Measurements from ENCODE around the gene PSKH1.

PSKH1 gene

DNA sequence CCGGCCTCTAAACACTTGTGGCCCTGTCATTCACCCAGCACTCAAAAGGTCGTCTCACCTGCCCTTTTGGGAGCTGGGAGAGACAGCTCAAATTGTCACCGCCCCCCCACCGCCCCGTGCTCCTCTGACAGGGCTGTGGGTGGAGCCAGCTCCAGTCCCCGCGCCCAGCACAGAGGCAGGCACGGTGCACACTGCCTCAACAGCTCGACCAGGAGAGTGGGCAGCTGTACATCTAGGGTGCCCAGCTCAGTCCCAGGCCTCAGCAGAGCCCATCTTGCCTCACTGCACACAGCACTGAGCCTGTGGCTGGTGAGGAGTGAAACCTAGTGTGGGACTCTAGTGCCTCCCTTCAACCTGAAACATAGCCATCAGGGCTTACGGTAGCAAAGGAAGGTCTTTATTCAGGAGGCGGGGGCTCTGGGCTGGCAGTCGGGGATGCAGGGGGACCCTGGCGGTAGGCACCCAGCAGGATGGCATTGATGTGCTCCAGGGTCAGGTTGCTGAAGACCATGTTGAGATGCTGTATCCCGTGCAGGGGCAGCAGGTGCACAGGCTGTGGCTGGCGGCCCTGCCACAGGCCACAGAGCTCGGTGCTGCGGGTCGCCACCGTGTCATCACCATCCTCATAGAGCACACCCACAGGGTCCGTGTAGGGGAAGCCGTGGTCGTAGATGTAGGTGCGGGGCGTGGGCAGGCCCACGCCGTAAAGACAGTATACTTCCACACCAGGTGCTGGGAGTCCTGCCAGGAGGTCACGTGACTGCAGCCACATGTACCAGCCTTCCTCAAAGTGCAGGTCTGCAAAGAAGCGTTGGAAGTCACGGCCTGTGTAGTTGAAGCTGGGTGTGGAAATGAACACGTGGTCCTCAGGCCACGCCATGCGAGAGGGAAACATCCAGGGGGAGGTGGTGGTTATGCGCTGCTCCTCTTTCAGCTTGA, 46.7 kb downstream of the PSKH1 start:
- DNase-seq (ENCODE audit: low read depth, low spot score) = no peak

DNA sequence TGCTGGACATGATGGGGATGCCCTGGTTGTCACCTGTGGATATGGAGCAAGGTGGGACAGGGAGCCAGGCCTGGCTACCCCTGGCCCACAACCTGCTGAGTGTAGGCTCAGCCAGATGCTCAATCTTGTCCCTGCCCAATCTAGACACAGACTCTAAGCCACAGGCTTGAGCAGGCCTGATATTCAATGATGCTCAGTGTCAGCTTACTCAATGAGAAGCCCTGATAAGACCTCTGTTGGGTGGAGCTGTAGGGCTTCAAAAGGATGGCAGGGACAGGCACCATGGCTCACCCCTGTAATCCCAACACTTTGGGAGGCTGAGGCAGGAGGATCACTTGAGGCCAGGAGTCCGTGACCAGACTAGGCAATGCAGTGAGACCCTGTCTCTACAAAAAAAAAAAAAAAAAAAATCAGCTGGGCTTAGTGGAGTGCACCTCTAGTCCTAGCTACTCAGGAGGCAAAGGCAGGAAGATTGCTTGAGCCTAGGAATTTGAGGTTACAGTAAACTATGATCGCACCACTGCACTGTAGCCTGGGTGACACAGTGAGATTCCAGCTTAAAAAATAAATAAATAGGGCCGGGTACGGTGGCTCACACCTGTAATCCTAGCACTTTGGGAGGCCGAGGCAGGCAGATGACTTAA, 47.5 kb downstream of the PSKH1 start:
- DNase-seq (ENCODE audit: low read depth, low spot score) = no peak

DNA sequence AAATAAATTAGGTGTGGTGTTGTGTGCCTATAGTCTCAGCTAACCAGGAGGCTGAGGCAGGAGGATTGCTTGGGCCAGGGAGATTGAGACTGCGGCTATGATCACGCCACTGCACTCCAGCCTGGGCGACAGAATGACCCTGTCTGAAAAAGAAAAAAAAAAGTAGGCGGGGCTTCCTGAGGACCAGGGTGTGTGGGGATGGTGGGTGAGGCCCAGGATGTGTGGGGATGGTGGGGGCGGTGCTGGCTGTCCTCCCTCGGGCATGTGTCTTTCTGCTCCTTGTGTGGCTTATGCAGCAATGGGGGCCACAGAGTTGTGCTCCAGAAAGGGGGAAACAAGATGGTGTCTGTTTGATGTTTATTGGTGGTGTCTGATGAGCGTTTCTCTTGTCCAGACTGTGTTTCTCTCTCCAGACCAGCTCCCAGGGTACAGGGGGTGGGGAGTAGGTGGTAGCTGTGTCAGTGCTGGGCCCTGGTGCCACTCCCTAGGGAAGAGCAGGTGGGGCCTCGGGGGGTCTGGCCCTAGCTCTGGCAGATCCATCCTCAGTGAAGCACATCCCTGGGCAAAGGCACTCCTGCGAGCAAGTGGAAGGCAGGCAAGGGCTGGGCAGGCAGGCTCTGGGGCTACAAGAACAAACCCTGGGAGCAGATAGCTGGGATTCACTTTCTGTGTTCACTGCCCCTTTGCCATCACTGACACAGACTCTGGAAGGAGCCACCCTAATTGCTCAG, 48.6 kb downstream of the PSKH1 start:
- DNase-seq (ENCODE audit: low read depth, low spot score) = no peak

GRCh38 chr16:67942200-67942509, 49.1 kb downstream of the PSKH1 start:
- peak; percentile 50 for DNase-seq (ENCODE audit: low read depth, low spot score)

DNA sequence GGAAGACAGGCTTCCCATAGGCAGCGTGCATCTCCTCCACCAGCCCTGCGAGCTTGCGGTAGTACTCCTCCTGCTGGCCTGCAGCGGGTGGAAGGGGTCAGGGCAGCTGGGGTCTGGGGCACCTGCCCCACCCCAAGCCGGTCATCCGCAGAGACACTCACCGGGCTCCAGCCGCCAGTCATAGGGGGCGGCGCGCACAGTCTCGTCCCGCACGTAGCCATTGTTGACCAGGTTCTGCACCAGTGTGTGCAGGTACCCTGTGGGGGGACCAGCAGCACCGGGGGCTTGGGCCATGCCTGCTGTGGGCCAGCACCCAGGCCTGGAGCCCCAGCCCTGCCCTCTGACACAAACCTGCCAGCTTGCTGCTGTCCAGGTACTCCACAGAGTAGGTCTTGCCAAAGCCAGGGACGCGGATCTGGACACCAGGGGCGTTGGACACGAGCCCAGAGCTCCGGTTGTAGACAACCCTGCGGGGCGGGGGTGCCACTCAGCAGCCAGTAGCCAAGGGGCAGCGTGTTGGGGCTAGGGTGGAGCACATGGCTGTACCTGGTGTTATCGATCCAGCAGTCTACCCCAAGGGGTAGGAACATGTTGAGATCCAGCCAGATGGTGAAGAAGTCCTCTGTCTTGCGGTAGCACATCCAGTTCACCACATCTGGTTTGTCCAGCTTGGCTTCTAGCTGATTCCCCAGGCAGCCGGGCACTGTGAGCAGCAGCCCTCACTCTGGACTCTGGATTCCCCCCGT, 49.6 kb downstream of the PSKH1 start:
- no peak for DNase-seq (ENCODE audit: low read depth, low spot score)

- DNase-seq (ENCODE audit: low read depth, low spot score) = no peak
Observed at GRCh38 chr16:67943256-67943618, 50.2 kb downstream of the PSKH1 start.

GRCh38 chr16:67943619-67944504, 50.8 kb downstream of the PSKH1 start, which contains the start of gene LCAT:
LCAT (minus strand) TSS chr16:67944120; CDS start chr16:67944101, 19 bp downstream.
- peak; percentile 72 for DNase-seq (ENCODE audit: low read depth, low spot score)

GRCh38 chr16:67944690-67945391, 51.8 kb downstream of the PSKH1 start:
- DNase-seq (ENCODE audit: low read depth, low spot score) = no peak

GRCh38 chr16:67945392-67945933, 52.4 kb downstream of the PSKH1 start:
- no peak for DNase-seq (ENCODE audit: low read depth, low spot score)

- no peak for DNase-seq (ENCODE audit: low read depth, low spot score)
Observed at GRCh38 chr16:67946128-67946569, 53.1 kb downstream of the PSKH1 start.

GRCh38 chr16:67946966-67947558, 54.0 kb downstream of the PSKH1 start:
- DNase-seq (ENCODE audit: low read depth, low spot score) = no peak

GRCh38 chr16:67948015-67948414, 55.0 kb downstream of the PSKH1 start:
- DNase-seq (ENCODE audit: low read depth, low spot score) = no peak

- DNase-seq (ENCODE audit: low read depth, low spot score) = no peak
Observed at GRCh38 chr16:67949645-67950044, 56.6 kb downstream of the PSKH1 start.

DNA sequence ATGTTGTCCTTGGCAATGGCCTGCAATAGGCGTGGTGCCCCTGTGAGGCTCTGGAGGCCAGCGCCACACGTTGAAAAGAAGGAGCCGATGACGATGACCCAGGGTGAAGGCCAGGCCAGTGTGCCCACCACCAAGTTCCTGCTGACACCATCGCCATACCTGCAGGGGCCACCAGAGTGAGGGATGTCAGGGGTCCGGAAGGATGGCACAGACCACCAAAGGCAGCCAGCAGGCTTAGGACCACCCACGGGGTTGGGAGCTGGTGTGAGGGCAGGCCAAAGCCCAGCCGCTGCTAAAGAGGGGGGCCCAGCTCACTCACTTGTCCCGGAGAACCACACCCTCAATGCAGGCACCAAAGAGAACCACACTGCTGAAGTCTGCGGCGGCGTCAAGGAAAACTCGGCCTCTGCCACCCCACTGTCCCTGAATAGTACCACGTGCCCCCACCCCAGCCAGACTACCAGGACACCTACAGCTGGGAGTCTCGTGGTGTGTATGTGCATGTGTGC, 57.3 kb downstream of the PSKH1 start:
- DNase-seq (ENCODE audit: low read depth, low spot score) = no peak

DNA sequence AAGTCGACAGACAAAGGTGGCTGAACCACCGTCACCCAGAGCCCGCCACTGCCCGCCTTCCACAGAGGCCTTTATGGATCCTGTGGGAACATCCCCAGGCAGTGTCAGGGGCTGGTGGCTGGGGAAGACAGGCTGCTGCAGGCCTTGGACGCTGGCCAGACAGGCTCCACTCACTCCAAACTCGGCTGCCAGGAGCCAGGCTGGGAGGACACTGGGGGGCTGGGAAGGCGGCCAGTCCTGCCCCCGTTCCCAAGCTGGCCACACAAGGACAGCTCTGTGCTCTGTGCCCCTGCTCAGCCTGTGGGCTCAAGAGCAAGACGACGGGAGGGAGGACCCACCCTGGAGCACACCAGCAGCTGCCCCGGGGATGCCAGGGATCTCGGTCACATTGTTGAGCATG, 58.4 kb downstream of the PSKH1 start:
- peak; percentile 39 for DNase-seq (ENCODE audit: low read depth, low spot score)

DNA sequence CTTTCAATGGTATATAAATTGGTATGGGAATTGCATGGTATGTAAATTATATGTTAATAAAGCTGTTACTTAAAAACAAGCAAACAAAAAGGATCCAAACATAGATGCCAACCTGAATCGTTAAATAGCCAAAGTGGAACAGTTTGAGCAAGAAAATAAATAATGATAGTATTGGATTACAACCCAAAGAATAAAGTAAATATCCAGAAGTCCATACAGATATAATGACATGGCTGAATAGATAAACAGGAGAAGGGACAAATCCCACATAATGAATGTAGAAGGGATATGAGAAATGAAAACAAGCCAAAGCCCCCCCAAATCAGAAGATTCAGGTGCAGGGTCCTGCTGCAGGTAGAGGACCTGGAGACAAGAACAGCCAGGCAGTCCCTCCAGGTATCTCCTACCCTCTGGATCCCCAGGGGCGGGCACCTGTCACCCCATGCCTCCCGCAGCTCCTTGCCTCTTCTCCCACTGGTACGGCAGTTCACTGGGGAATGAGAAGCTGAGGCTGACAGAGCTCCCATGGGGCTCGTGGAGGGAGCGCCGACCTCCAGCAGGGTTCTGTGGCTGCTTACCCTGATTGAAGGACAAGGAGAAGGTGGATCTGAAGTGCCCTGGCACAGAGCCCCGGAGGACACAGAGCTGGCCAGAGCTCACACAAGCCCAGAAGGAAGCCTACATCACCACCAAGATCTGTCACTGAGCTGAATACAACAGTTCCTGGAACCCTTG, 60.8 kb downstream of the PSKH1 start:
- no peak for DNase-seq (ENCODE audit: low read depth, low spot score)

GRCh38 chr16:67954421-67955196, 61.6 kb downstream of the PSKH1 start:
- no peak for DNase-seq (ENCODE audit: low read depth, low spot score)

GRCh38 chr16:67957622-67958021, 64.6 kb downstream of the PSKH1 start:
- DNase-seq (ENCODE audit: low read depth, low spot score) = no peak

All from astrocyte of the hippocampus (primary cell).